ENCODE measurements around the gene PEX1.
"Not testable (repeated sequence)": the region's sequence is repeated elsewhere in the genome, so short reads cannot be mapped to it uniquely, and the experiment has no call there.

Gene PEX1

GRCh38 chr7:92504563-92504962 is 23.8 kb downstream of the PEX1 start:
- no peak for DNase-seq (ENCODE audit: low read depth)

GRCh38 chr7:92503767-92504166 is 24.6 kb downstream of the PEX1 start:
- DNase-seq (ENCODE audit: low read depth), result no peak

DNA sequence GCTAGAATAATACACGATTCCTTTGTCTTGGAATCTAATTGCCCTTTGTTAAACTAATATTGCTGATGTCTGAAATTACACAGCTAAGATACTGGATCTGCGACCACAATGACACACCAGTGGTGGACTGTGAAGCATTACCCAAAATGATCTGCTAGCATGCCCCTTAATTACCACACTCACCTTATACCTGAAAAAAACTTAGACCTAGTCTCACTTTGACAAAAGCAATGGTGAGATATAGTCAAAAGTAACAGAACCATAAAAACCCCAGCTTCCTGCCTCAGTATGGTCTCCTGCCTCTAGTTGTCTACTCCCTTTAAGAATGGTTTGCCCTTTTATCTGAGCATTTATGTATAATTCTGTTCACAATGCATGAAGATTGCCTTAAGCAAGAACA is 29.8 kb downstream of the PEX1 start:
- no peak for DNase-seq (ENCODE audit: low read depth)

DNA sequence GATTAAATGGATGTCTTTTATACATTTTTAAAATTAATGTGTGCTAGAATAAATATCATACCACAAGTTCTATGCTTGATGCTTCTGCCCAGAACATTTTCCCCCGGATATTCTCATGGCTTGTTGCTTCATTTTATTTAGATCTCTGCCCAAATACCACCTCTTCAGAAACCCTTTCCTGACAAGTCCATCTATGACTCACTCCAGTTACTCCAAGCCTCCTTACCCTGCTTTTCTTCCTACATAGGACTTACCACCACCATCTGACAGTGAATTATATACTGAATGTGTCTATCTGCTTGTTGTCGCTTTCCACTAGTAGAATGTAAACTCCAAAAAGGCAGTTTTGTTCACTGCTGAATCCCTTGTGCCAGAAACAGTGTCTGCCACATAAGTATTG is 31.4 kb downstream of the PEX1 start:
- DNase-seq (ENCODE audit: low read depth), result no peak

GRCh38 chr7:92489634-92490033 is 38.7 kb downstream of the PEX1 start:
- DNase-seq (ENCODE audit: low read depth), result no peak

GRCh38 chr7:92487804-92488203 is 40.5 kb downstream of the PEX1 start:
- DNase-seq (ENCODE audit: low read depth), result no peak

DNA sequence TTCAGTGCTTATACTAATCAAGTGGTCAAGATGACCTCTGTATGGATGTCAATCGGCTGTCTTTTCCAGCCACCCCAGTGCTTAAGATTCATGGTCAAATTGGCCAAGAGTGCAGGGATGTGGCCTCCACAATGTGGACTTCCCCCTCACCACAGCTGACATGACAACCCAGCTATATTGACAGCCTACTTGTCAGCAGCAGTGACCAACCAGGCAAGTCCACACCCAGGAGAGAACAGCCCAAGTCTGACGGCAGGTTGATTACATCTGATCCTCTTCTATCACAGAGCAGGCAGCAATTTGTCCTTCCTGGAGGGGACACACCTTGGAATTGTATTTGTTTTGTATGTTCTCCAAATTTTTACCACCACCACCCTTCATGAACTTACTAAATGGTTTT is 42.3 kb downstream of the PEX1 start:
- DNase-seq (ENCODE audit: low read depth), result no peak

DNA sequence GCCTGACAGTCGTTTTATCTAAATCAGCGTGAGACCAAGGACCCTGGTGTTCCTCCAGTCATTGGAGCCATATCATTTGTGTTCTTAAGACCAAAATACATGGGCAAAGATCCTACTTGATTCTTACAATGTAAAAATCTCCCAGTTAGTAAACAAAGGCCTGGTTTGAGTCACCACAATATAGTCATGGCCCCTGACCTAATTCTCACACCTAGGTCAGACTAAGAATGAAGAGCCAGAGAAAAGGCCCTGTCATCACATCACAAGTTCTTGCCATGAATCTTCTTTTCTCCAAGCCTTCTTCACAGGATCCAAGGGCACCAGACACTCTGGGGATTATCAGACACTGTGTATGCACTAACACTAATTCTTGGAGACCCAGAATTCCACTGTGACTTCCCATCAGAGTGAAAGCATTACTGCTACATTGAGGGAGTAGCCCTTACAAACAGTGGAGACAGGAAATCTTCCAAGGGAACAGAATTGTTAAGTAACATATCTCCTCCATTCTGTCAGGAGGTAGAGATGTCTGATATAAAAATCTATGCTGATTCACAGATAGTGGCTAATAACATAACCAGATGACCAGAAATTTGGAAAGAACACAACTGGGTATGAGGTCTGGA is 42.9 kb downstream of the PEX1 start:
- no peak for DNase-seq (ENCODE audit: low read depth)

GRCh38 chr7:92484226-92484625 is 44.1 kb downstream of the PEX1 start:
- DNase-seq (ENCODE audit: low read depth), result not testable (repeated sequence)

- DNase-seq (ENCODE audit: low read depth), result not testable (repeated sequence)
These were observed 44.7 kb downstream of the PEX1 start for GRCh38 chr7:92483624-92484023.

GRCh38 chr7:92479146-92479545 is 49.2 kb downstream of the PEX1 start:
- DNase-seq (ENCODE audit: low read depth), result not testable (repeated sequence)

GRCh38 chr7:92478711-92479110 is 49.6 kb downstream of the PEX1 start:
- DNase-seq (ENCODE audit: low read depth), result no peak

DNA sequence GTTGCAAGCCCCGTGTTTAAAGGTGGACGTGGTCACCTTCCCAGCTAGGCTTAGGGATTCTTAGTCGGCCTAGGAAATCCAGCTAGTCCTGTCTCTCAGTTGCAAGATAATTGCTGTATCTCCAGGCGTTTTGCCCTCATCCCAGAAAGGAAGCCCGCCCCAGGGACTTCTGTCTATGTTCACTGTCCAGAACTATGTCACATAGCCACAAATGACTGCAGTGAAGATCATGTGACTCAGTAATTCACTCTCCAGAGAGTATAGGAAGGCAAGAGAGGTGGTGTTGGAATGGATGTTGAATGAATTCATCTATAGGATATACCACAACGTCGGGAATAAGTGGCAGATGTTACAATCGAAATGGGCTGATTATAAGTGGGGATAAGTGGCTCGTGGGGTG is 50.2 kb downstream of the PEX1 start:
- DNase-seq (ENCODE audit: low read depth), result no peak

- not testable (repeated sequence) for DNase-seq (ENCODE audit: low read depth)
These were observed 50.6 kb downstream of the PEX1 start, which contains the start of gene ERVW-1 for GRCh38 chr7:92477681-92478080. Gene ERVW-1 (minus strand): TSS chr7:92477946. CDS start chr7:92470381, 7,565 bp downstream.

DNA sequence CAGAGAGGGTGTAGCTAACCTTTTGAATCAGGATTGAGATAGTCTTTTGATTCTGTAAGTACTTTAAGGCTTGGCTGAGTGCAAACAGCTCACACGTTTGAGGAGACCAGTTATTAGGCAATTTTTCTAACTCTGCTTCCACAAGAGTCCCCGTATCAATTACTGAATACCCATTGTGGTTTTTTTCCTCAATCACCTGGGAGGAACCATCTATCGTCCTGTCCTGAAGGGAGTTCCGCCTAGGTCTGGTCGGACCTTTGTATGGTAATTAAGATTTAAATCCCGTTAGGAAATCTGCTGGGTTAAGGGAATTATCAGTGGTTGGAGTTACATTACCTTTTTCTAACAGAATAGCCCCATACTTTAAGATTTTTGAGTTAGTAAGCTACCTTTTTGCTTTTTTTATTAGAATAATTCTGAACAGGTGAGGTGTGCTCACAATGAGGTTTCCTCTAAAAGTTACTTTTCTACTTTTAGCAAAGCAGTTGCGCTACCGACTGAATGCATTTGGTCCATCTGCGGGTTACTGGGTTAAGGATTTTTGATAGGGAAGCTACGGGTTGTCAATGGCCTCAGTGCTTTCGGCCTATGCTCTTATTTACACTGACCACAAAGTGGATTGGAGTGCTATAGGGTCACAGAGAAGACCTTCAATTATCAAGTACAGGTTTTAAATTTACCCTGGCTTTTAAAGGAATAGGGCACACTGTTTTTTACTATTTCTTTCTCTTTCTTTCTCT is 52.3 kb downstream of the PEX1 start:
- not testable (repeated sequence) for DNase-seq (ENCODE audit: low read depth)

- not testable (repeated sequence) for DNase-seq (ENCODE audit: low read depth)
These were observed 53.0 kb downstream of the PEX1 start for GRCh38 chr7:92475261-92475770.

DNA sequence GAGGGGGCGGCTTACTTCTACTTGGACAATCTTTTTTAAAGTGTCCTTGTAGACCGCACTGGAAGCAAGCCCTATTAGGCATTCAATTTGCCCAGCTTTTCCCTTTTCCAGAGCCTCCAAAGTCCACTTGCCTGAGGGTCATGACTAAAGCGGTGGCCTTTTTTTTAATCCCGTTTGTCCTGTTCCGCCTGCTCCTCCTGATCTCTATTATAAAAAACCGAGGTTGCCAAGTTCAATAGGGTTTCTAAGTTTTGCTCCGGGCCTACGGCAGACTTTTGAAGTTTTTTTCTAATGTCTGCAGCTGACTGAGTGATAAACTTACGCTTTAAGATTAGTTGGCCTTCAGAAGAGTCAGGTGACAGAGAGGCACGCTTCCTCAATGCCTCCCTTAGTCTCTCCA is 54.3 kb downstream of the PEX1 start:
- not testable (repeated sequence) for DNase-seq (ENCODE audit: low read depth)

DNA sequence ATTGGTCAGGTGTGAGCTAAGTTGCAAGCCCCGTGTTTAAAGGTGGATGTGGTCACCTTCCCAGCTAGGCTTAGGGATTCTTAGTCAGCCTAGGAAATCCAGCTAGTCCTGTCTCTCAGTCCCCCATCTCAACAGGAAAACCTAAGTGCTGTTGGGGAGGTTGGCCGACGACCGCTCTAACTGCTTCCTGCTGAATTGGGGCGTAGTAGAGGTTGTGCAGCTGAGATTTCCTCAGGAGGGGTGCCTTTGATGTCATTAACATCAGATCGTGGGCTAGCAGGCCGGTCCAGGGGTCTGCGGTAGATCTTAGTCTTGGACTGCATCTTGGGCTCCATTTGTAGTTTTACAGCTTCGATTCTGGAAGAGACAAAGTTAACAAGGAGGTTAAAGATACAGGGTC is 59.7 kb downstream of the PEX1 start:
- DNase-seq (ENCODE audit: low read depth), result not testable (repeated sequence)

DNA sequence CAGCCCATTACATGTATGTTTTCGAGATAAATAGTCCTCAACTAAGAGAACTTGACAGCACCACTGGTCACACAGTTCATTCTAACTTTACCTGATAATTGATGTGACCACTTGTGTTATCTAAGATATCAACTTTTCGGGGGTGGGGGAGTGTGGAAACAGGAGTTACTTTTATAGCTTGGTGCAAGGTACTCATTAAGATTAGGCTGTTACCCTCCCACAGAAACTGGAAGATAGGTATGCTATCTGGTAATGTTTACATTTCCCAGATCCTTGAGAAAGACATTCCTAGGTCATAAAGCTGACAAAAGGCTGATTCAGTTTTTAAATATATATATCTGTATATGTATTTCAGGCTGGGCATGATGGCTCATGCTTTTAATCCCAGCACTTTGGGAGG is 61.6 kb downstream of the PEX1 start:
- no peak for DNase-seq (ENCODE audit: low read depth)

DNA sequence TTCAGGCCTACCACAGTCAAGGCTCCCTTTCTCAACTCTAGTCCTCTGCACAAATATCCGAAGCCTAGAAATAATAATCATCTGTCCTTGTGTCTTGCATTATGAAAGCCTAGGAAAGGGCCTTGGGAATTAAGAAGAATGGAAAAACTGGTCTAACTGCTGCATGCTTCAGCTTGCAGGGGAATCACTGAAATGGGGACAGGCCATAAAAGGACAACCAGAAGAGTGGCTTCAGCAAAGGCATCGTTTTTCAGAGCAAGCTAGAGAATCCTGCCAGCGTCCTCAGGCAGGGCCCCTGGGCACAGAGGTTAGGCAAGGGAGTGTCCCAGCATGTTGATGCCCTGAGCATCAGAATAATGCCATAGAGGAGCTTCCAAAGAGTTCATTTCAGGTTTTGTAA is 63.8 kb downstream of the PEX1 start:
- no peak for DNase-seq (ENCODE audit: low read depth)

DNA sequence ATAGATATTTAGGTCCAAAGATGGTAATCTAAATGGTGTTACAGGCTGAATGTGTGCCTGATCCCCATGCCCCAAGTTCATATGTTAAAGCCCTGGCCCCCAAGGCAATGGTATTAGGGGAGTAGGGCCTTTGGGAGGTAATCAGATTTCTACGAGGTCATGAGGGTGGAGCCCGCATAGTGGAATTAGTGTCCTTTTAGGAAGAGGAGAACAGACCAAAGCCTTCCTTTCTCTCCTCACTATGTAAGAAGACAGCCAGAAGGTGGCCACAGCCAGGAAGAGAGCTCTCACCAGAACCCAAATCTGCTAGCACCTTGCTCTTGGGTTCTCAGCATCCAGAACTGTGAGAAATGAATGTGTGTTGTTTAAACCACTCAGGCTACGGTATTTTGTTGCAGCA is 65.8 kb downstream of the PEX1 start:
- no peak for DNase-seq (ENCODE audit: low read depth)

GRCh38 chr7:92461027-92462003 is 67.0 kb downstream of the PEX1 start:
- no peak for DNase-seq (ENCODE audit: low read depth)
